Large intestine (tissue), 3 donors: ENCODE measurements around the gene CDC42EP3. TPM values are rescaled to one million over a fixed set of nuclear protein-coding genes. Genes with fewer than 3 reads are reported as not detected.
A peak's percentile ranks its signal among the peaks of the same experiment; 100 is the strongest.

Experiments
- DNase-seq, 2 donors: peaks; one replicate each; pipeline versions ENCODE4 v3.0.0 to v3.0.0-alpha.2; 2013
- H3K27ac ChIP-seq: one replicate; pipeline ENCODE4 v1.5.1; 2013; ENCODE audit warnings: low read length
- H3K27me3 ChIP-seq: 2 replicates; pipeline ENCODE4 v1.6.1; 2013; ENCODE audit warnings: low read length; ENCODE audit not compliant: control insufficient read depth, insufficient read depth
- H3K36me3 ChIP-seq: 2 replicates; pipeline ENCODE4 v1.6.1; 2013; ENCODE audit warnings: low read length; ENCODE audit not compliant: control insufficient read depth, insufficient read depth
- H3K4me1 ChIP-seq: one replicate; pipeline ENCODE4 v1.6.1; 2013; ENCODE audit warnings: low read length; ENCODE audit not compliant: control insufficient read depth, insufficient read depth
- H3K4me3 ChIP-seq: one replicate; pipeline ENCODE4 v1.5.1; 2013; ENCODE audit warnings: low read length
- H3K9me3 ChIP-seq: one replicate; pipeline ENCODE4 v1.6.1; 2013; ENCODE audit warnings: mild to moderate bottlenecking, low read depth, low read length, moderate library complexity; ENCODE audit not compliant: control insufficient read depth
- WGBS: methylation state at CpG from one replicate; pipeline ENCODE4 v1.1.5; 2013; ENCODE audit warnings: low lambda C conversion rate; ENCODE audit not compliant: insufficient coverage; 5-methylcytosine and 5-hydroxymethylcytosine counted together
- polyA plus RNA-seq: library from polyadenylated mRNA; unstranded; fragments of 120-200 nt; gene quantifications from one replicate; pipeline ENCODE4 v1.2.1, GENCODE V29; 2013

The CDC42EP3 gene
- polyA plus RNA-seq, 1 donor = 11.8 TPM

DNA sequence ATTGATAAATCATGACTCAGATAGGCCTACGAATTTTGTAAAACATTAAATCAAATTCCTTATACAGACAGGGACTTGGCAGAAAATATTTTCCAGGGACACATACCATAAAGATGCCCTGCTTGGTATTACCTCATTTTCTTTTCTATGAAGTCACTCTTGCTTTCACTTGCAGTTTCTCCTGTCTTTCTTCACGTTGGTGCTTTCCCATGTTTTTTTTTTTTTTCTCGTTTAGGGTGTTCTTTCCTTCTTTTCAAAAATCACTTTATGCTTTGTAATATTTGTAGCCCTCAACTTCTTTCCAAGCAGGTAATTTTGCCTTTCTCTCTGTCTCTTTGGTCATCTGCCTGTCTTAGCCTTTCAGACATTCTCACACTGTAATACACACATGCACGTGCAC, 40.7 kb downstream of the CDC42EP3 start:
- H3K4me1 ChIP-seq = no peaks in the 10 kb centered on the region
- peaks cover 4% of the 10 kb centered on the region for H3K27me3 ChIP-seq
- H3K36me3 ChIP-seq = no peaks in the 10 kb centered on the region
- H3K9me3 ChIP-seq = no peaks in the 10 kb centered on the region
- no peak overlapping the region for H3K4me3 ChIP-seq
- WGBS = 81% methylated on average over 2 of the region's 4 CpGs
- H3K27ac ChIP-seq = no peak overlapping the region
- DNase-seq = no peak

DNA sequence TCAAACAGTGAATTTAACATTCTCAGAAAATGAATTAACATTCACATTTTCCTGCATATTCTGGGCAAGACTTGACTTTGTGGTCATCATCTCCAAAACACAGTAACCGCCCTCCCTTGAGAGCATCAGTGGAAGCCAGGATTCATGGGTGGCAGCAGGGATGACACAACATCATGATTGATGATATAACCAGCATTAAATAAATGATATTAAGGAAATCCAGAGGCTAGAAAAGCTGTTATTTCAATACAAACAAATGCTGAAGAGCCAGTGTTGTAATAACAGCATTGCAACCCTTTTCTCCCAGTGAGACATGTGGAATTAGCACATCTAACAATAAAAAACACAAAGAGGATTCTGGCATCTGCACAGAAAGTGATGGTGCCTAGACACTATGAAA, 41.1 kb downstream of the CDC42EP3 start:
- Histone ChIP-seq H3K4me1 (no peaks in the 10 kb centered on the region), H3K9me3 (no peaks in the 10 kb centered on the region), H3K36me3 (no peaks in the 10 kb centered on the region), H3K4me3 (no peak overlapping the region), H3K27me3 (peaks cover 3% of the 10 kb centered on the region), H3K27ac (no peak overlapping the region)
- WGBS = no CpG with 5 or more reads among the region's 1 CpG
- DNase-seq = no peak

DNA sequence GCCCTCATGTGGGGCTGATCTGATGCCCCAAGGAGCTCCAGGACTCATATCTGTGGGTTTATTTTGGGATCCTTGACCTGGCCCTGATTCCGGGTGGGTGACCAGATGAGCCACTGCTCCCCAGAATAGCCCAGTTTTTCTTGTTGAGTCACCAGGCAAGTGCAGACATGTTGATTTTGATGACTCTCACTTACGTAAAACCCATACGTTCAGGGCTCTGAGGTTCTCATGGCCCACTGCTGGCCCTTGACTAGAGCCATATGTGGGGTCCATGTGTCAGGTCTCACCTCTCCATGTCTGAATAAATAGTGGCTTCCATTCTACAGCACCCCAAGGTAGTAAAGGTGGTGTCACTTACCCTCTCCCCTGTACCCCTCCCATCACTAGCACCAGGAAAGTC, 41.9 kb downstream of the CDC42EP3 start:
- Histone ChIP-seq H3K27ac (no peak overlapping the region), H3K36me3 (no peaks in the 10 kb centered on the region), H3K4me1 (no peaks in the 10 kb centered on the region), H3K27me3 (peaks cover 3% of the 10 kb centered on the region), H3K9me3 (no peaks in the 10 kb centered on the region), H3K4me3 (no peak overlapping the region)
- WGBS = no CpG with 5 or more reads among the region's 3 CpGs
- DNase-seq = no peak

DNA sequence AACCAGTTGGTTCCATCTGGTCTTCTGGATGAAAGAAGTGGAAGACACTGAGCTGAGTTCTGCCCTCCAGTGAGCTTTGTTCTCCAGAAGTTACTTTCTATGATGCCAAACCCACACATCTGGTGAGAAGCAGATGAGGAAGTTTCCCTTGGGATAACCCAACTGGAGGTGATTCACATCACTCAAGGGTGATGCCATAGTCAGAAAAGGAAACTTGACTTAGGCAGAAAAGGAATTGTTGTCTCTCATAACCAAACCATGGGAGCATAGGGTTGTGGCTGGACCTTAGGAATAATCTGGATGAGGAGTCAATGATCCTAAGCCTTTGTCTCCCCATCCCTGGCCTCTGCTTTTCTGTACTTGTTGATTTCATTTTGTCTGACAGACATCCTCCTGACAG, 43.7 kb downstream of the CDC42EP3 start:
- Histone ChIP-seq H3K27me3 (peaks cover 3% of the 10 kb centered on the region), H3K4me1 (no peaks in the 10 kb centered on the region), H3K4me3 (no peak overlapping the region), H3K27ac (no peak overlapping the region), H3K36me3 (no peaks in the 10 kb centered on the region), H3K9me3 (no peaks in the 10 kb centered on the region)
- DNase-seq = no peak

DNA sequence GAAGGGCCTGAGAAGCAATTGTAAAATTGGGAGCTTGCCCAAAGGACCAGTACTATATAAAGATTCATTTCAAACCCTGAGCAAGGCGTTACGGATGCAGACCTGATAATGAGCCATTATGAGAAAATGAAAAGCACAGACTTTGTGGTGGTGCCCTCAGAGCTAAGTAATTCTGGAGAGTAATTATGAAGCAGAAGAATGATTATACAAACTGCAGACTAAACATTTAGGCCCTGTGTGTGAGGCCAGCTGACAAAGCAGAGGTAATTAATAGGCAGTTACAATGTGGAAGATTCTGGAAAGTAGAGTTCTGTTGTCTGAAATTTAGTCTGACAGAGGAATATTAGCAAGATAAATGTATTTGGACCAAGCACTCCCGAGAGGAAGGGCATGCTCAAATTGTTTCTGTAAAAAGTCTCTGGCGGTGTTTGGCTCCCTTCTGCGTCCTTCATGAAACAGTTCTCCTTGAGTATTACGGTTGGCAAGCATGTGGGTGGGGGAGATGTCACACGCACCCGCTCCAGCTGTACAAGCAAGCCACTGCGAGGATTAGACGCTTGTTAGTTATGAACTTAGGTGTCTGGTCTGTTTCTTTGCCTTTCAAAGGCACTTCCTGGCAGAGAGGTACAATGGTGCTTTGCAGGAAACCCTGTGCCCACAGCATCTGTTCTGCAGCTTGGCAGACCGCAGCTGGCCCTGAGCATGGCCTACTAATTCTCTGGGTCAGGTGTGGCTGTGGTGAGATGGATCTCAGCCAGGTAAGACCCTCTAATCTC, 45.5 kb downstream of the CDC42EP3 start:
- WGBS = 55% methylated on average over 2 of the region's 11 CpGs
- peak in 1 of 2 donors; percentile 25 for DNase-seq
- Histone ChIP-seq H3K4me1 (no peaks in the 10 kb centered on the region), H3K4me3 (no peak overlapping the region), H3K9me3 (no peaks in the 10 kb centered on the region), H3K27ac (no peak overlapping the region), H3K27me3 (peaks cover 3% of the 10 kb centered on the region), H3K36me3 (no peaks in the 10 kb centered on the region)

DNA sequence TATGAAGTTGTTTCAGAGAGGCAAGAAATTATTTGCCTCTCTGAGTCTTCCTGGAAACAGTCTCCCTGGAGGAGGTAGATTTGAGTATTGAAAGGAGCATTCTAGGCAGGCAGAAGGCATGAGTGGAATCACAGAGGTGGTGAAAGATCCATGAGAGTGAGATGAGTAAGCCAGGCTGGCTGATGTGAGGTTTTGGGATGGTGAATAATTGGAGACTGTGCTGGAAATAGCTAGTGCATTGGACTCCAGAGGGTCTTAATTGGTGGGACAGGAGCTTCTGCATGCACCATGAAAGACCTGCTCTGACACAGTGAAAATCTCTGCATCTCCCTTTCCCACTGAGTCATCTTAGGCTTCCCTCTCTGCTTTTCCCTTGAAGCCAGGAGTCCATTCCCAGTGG, 46.3 kb downstream of the CDC42EP3 start:
- peaks cover 3% of the 10 kb centered on the region for H3K27me3 ChIP-seq
- H3K9me3 ChIP-seq = no peaks in the 10 kb centered on the region
- H3K27ac ChIP-seq = no peak overlapping the region
- H3K4me1 ChIP-seq = no peaks in the 10 kb centered on the region
- no peak for DNase-seq
- no peaks in the 10 kb centered on the region for H3K36me3 ChIP-seq
- no peak overlapping the region for H3K4me3 ChIP-seq

DNA sequence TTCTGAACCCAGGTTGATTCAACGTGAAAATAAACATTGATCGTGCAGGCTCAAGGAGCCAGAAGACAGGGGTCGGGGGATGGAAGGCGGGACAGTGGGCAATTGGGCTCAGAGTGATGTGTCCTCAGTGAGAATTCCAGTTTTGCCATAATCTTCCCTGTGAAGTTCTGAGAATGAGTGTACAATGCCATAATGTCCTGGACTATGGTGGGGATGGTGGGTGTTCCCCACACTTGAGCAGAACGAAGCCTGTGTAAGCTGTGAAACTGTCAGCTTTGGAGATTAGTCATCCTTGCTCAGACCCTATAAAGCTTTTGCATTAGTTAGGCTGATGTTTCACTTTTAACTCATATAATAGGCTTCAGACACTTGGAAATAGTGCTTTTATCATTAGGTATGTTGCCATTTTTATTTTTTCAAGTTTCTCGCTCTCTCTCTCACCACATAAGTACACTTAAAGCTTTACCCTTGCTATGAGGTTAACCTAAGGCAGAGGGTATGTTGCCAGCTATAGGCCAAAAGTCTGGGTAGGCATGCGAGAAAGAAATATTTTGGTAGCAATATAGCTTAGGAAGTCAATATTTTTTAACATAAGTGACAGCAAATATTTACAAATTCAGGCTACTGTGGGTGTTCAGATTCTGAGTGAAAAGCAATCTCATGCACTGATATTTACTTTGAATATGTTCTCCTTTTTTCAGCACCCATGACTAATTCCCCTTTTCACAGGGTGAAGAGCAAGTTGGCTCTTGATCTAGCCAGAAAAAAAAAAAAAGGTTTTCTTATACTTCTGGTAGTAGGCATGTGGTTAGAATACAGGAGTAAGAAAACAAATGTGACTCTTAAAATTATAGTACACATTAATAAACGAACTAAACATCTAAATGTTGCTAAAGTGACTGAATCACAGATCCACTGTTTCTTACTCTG, 47.2 kb downstream of the CDC42EP3 start:
- Histone ChIP-seq H3K36me3 (no peaks in the 10 kb centered on the region), H3K4me1 (no peaks in the 10 kb centered on the region), H3K4me3 (no peak overlapping the region), H3K27ac (no peak overlapping the region), H3K9me3 (no peaks in the 10 kb centered on the region), H3K27me3 (peaks cover 3% of the 10 kb centered on the region)
- WGBS = 80% methylated on average over 2 of the region's 8 CpGs
- DNase-seq = no peak

DNA sequence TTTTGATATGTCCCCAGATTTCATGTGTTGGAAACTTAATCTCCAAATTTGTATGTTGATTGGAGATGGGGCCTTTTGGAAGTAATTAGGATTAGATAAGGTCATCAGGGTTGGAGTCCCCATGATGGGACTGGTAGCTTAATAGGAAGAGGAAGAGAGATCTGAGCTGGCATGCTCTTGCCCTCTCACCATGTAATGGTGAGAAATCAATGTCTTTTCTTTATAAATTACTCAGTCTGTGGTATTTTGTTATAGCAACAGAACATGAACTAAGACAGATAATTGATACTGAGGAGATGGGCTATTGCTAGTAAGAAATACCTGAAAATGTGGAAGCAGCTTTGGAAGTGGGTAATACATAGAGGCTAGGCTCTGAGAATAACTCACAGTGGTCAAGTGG, 48.0 kb downstream of the CDC42EP3 start:
- no peaks in the 10 kb centered on the region for H3K36me3 ChIP-seq
- no peak overlapping the region for H3K27ac ChIP-seq
- no peaks in the 10 kb centered on the region for H3K9me3 ChIP-seq
- no peak for DNase-seq
- no peak overlapping the region for H3K4me3 ChIP-seq
- H3K4me1 ChIP-seq = no peaks in the 10 kb centered on the region
- H3K27me3 ChIP-seq = peaks cover 3% of the 10 kb centered on the region

DNA sequence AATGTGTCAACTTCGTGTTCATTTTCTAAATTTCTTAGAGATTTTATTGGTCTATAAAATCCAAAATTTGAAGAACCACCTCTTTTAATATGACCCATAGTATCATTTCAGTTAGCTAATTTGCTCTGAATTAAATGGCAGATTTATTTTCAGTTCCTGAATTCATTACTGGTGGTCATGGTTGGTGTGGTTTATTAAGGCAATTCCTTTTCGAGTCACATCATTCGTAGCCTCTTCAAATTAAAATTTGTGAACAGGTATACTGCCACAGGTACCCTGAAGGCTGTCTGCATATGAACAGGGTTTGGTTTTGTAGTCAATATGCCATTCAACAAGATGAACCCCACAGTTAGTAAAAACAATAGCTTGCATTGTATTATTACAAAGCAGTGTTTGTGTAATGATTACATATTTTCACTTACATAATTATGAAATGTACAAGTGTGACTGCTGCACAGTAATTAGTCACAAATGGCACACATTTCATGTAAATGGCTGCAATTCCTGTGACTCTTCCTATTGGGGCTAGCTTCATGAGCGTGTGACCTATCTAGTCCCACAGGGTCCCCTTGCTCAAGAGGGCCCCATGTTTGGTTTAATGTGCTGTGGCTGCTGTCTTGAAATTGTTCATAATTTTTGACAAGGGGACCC, 48.9 kb downstream of the CDC42EP3 start:
- DNase-seq = no peak
- no peak overlapping the region for H3K27ac ChIP-seq
- no peaks in the 10 kb centered on the region for H3K9me3 ChIP-seq
- no peaks in the 10 kb centered on the region for H3K4me1 ChIP-seq
- no peaks in the 10 kb centered on the region for H3K27me3 ChIP-seq
- 100% methylated on average over 1 of the region's 4 CpGs for WGBS
- no peak overlapping the region for H3K4me3 ChIP-seq
- H3K36me3 ChIP-seq = no peaks in the 10 kb centered on the region

DNA sequence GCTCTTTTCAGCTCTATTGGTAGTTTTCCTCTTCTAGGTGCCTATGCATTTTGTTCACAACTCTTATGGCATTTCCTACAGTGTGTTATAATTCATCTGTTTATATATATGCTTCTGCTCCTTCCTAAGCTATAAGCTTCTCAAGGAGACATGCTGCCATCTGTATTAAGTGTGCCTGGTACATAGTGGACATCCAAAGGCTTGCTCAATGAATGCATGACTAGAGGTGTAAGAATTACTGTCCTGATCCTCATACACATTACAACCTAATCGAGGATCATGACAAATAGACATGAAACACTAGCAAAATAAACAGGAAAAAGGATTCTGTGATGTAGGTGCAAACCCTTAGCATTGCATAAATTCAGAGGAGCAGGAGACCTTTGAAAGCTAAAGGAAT, 50.2 kb downstream of the CDC42EP3 start:
- WGBS = no CpG with 5 or more reads among the region's 1 CpG
- Histone ChIP-seq H3K27ac (no peak overlapping the region), H3K36me3 (no peaks in the 10 kb centered on the region), H3K27me3 (no peaks in the 10 kb centered on the region), H3K9me3 (no peaks in the 10 kb centered on the region), H3K4me1 (no peaks in the 10 kb centered on the region), H3K4me3 (no peak overlapping the region)
- no peak for DNase-seq
